Measurements from ENCODE around the gene GCNT2.
"Not testable (repeated sequence)": the region's sequence is repeated elsewhere in the genome, so short reads cannot be mapped to it uniquely, and the experiment has no call there.

GCNT2 gene

DNA sequence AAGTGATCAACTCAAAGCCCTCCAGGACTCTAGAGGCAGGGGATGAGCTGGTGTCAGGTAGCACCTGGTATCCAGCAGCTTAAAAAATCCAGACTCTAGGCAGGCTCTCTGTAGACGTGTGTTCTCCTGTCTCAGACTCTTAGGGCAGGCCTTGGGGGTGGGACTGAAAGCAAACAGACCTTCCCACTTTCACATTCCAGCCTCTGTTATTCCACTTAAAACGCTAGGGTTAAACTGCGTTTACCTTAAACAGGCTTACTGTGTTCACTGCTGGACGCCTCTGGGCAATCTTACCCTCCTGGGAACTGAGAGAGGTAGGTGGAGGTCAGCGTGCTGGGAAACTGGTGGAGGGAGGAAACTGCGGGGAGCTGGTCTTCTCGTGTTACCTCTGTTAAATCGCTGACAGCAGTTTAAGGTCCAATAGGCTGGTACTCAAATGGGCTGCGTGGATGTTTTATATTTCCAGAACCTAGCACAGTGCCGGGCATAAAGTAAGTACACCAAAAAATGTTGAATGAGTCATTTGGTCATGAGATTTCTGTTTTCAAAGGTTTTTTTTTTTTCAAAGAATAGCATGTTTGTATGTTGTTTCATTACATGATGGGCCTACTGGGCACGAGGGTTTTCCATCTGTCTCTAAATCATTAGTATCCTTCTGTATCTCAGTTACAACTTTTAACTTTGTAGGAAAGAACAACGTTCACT is at the start of gene GCNT2:
Gene GCNT2, plus strand, starts transcription at position 248 of the 705 bp plus-strand sequence. CDS start 7,561 bp downstream, outside the sequence.
- DNase-seq (ENCODE audit: low spot score): no peak

DNA sequence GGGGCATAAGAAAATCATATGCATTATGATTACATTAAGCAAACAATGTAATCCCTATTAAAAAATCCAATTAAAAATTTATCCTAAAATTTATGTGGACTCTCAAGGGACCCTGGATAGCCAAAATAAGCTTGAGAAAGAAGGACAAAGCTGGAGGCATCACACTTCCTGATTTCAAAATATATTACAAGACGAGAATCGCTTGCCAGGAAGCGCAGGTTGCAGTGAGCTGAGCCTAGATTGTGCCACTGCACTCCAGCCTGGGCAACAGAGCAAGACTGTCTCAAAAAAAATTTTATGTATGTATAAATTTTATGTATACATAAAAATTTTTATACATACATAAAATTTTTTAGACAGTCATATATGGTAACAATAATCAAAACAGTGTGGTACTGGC is 48.5 kb upstream of the GCNT2 start:
- no peak for DNase-seq (ENCODE audit: low spot score)

DNA sequence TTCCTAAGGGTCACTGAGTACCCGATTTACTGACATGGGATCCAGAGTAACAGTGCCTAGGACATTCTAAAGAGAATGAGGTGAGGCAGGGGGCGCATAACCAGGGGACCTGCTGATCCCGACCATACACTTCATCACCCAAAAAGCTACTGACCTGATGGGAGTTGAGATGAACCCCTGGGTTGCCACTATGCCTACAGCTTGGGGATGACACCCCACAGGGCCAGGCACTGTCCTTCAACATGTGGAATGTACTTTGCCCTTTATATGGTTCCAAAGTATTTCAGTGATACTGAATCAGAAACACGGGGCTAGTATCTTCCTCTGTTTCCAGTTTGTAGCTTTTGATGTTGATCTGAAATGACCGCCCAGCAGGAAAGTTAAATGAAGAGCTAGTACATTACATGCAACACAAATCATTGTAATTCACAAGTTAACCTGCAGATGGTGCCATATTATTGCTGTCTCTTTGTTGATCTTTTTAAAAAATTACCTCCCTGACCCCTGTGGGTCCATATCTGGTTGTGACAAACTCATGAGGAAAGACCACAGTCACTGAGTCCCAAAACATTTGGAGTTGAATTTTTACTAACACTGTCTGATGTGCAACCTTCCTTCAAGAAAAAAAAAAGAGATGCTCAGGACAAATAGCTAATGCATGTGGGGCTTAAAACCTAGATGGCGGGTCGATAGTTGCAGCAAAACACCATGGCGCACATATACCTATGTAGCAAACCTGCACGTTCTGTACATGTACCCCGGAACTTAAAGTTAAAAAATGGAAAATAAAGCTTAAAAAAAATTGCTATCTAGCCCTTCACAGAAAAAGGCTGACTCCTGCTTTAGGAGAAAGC is 42.7 kb upstream of the GCNT2 start:
- peak; percentile 49 for DNase-seq (ENCODE audit: low spot score)

DNA sequence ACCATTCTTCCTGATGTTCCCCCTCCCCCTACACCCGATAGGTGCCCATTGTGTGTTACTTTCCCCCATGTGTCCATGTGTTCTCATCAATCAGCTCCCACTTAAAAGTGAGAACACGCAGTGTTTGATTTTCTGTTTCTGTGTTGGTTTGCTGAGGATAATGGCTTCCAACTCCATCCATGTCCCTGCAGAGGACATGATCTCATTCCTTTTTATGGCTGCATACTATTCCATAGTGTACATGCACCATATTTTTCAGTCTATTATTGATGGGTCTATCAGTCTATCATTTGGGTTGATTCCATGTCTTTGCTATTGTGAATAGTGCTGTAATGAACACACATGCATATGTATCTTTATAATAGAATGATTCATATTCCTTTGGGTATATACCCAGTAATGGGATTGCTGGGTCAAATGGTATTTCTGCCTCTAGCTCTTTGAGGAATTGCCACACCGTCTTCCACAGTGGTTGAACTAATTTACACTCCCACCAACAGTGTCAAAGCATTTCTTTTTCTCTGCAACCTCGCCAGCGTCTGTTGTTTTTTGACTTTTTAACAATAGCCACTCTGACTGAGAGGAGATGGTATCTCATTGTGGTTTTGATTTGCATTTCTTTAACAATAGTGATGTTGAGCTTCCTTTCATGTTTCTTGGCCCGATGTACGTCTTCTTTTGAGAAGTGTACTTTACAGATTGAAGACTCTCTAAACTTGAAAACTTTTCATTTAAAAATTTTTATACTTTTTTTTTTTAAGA is 41.0 kb upstream of the GCNT2 start:
- no peak for DNase-seq (ENCODE audit: low spot score)

DNA sequence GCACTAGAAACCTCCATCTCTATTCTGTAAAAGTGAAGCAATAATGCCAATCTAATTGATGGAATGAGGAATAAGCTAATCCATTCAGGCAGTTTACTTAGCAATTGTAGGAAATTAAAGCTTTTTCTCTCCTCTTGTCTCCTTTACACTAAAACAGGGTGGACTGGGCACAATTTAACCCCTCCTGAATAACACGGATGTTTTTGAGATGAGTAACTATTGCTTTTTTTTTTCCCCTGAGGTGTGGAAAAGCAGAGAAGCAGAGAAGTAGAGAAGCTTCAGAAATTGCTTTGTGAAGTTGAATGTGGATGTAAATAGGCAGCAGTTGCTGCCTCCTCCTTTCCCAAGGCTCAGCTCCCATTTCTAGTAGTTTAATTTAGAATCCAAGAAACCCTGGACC is 40.0 kb upstream of the GCNT2 start:
- no peak for DNase-seq (ENCODE audit: low spot score)

DNA sequence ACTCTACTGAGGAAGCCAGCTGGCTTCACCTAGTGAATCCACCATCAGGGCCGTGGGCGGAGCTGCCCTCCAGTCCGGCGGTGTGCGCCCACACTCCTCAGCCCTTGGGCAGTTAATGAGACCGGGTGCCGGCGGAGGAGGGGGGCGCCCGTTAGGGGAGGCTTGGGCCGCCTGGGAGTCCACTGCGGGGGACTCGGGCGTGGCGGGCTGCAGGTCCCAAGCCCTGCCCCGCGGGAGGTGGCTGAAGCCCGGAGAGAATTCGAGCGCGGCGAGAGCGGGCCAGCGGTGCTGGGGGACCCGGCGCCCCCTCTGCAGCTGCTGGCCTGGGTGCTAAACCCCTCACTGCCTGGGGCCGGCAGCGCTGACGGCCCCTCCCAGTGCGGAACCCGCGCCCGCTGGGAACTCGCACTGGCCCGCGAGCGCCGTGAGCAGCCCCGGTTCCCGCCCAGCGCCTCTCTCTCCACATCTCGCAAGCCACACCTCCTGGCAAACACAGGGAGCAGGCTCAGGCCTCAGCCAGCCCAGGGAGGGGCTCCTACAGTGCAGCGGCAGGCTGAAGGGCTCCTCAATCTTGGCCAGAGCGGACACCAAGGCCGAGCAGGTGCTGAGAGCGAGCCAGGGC is 38.4 kb upstream of the GCNT2 start:
- DNase-seq (ENCODE audit: low spot score): no peak

DNA sequence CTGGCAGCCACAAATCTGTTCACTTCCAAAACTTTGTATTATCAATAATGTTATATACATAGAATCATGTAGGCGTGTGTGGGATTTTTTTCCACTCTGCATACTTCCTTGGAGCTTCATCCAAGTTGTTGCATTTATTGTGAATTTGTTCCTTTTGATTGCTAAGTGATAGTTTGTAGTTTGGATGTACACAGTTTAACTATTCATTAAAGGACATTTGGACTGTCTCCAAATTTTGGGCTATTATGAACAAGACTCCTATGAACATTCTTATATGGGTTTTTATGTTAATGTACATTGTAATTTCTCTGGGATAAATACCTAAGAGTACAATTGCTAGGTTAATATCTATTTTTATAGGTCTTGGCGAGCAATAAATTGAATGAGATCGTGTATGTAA is 36.2 kb upstream of the GCNT2 start:
- no peak for DNase-seq (ENCODE audit: low spot score)

DNA sequence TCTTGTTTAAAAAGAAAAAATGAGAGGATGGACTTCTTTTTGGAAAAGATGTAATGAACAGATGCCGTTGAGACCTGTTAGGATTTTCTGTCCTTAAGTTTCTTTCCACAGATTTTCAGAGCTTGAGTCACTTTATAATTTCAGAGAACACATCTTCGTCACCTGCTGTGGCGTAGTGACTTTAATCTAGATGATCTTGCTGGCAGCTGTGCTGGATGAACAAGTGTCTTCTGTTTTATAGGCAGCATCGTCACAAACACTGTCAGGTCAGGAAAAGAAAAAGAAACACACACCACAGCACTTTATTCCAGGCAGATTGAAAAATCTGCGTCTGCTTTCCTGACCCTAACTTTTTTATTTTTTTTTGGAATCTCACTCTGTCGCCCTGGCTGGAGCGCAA is 35.7 kb upstream of the GCNT2 start:
- no peak for DNase-seq (ENCODE audit: low spot score)

DNA sequence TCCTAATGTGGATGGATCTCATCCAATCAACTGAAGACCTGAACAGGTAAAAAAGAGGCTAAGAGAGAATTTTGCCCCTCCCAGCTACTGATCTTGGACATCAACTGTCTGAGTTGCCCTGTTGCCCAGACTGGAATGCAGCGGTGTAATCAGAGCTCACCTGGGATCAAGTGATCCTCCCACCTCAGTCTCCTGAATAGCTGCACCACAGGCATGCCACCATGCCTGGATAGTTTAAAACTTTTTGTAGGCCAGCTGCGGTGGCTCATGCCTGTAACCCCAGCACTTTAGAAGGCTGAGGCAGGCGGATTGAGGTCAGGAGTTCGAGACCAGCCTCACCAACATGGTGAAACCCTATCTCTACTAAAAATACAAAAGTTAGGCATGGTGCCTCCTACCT is 34.9 kb upstream of the GCNT2 start:
- DNase-seq (ENCODE audit: low spot score): no peak

DNA sequence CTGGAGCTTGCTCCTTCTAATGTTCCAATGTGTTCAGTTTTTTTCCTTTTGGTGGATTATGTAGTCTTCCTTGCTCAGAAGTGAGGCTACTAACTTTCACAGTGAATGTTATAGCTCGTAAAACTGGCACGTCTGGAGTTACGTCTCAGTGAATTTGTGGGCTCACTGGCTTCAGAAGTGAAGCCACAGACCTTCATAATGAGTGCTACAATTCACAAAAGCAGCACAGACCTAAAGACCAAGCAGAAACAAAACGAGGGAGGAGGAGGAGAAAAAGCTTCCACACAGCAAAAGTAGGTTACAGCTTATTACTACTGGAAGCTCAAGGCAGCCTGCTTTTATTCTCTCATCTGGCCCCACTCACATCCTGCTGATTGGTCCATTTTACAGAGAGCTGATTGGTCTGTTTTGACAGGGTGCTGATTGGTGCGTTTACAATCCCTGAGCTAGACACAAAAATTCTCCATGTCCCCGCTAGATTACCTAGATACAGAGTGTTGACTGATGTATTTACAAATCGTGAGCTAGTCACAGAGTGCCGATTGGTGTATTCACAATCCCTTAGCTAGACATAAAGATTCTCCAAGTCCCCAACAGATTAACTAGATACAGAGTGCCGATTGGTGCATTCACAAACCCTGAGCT is 34.1 kb upstream of the GCNT2 start:
- DNase-seq (ENCODE audit: low spot score): not testable (repeated sequence)

DNA sequence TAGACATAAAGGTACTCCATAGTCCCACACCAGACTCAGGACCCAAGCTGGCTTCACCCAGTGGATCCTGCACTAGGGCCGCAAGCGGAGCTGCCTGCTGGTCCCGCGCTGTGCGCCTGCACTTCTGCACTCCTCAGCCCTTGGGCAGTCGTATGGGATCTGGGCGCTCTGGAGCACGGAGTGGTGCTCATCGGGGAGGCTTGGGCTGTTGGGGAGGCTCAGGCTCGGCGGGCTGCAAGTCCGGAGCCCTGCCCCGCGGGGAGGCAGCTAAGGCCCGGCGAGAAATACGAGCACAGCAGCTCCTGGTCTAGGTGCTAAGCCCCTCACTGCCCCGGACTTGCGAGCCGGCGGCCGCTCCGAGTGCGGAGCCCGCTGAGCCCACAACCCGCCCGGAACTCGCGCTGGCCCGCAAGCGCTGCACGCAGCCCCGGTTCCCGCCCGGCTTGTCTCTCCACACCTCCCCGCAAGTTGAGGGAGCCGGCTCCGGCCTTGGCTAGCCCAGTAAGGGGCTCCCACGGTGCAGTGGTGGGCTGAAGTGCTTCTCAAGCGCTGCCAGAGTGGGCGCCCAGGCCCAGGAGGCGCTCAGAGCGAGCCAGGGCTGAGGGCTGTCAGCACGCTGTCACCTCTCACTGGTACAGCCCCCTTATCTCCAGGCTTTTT is 33.4 kb upstream of the GCNT2 start:
- no peak for DNase-seq (ENCODE audit: low spot score)

DNA sequence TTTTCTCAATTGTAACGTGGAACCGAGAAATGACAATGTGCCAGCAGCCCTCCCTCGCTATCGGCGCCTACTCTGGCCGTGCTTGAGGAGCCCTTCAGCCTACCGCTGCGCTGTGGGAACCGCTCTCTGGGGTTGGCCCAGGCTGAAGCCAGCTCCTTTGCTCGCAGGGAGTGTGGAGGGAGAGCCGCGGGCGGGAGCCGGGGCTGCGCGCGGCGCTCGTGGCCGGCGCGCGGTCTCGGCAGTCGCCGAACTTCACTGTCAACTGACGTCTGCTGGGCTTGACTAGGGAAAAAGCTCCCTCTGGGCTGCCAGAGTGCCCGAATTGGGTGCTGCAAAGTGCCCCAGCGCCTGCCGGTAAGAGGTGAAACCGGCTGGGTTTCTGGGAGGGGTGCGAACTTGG is 29.7 kb upstream of the GCNT2 start:
- no peak for DNase-seq (ENCODE audit: low spot score)

DNA sequence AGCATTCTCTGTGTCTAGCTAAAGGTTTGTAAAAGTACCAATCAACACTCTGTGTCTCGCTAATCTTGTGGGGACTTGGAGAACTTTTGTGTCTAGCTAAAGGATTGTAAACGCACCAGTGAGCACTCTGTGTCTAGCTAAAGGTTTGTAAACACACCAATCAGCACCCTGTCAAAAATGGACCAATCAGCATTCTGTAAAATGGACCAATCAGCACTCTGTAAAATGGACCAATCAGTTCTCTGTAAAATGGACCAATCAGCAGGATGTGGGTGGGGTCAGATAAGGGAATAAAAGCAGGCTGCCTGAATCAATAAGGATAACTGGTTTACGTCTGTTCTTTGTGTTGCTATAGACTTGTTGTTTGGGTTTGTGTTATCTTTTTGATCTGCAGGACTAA is 29.2 kb upstream of the GCNT2 start:
- not testable (repeated sequence) for DNase-seq (ENCODE audit: low spot score)

DNA sequence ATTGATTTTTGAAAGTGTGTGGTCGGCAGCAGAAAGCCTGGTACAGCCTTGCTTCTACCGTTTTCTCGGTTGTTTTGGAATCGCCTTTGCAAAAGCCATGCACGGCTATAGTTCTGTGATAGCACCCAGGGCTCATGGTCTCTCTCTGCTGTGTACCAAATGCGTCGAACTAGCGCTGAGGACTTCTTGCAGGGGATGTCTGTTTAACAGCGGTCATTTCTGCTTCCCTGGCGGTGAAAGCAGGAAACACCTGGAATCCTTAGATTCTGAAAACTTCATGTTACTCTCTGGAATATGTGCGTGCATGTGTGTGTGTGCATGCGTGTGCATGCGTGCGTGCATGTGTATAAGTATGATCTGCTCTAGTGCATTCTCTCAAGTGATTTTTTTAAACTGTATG is 26.1 kb upstream of the GCNT2 start:
- DNase-seq (ENCODE audit: low spot score): no peak

DNA sequence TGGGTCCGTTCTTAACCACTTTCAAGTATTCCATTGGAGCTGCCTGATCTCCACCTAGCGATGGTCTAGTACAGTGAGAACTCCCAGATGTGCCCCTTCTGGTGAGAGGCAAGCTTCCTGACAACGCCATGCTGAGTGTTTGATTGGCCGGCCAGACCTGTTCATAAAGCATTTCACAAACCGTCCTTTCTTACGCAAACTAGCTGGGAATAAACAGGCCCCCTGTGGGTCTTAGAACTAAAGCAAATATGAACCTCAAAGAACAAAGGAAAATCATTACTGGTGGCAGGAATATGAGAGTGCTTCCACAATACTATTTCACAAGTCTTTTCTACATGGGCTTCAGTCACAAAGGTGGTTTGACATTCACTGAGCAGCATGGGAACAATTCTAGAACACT is 15.6 kb upstream of the GCNT2 start:
- DNase-seq (ENCODE audit: low spot score): no peak

DNA sequence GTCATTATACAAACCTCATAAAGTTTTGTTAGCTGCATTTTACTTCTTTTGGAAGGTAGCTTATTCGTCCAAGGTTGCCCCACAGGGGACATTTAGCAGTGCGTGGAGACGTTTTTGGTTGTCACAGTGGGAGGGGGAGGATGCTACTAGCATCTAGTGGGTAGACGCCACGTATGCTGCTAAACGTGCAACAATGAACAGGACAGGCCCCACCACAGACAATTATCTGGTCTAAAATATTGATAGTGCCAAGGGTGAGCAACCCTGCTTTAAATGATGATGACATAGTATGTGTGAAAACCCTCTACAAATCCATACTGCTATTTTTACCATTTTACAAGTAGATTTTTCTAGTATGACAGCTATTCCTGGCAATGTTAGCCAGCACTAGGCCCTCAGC is 13.9 kb upstream of the GCNT2 start:
- DNase-seq (ENCODE audit: low spot score): no peak

DNA sequence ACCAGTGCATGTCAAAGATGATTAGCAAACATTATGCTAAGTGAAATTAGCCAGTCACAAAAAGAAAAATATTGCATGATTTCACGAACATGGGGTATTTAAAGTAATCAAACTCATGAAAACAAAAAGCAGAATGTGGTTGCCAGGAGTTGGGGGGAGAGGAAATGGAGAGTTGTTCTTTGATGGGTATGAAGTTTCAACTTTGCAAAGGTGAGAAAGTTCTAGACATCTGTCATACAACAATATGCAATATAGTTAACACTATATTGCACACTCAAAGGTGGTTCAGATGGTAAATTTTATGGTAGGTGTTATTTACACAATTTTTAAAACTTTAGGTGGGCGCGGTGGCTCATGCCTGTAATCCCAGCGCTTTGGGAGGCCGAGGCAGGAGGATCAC is 13.4 kb upstream of the GCNT2 start:
- no peak for DNase-seq (ENCODE audit: low spot score)

DNA sequence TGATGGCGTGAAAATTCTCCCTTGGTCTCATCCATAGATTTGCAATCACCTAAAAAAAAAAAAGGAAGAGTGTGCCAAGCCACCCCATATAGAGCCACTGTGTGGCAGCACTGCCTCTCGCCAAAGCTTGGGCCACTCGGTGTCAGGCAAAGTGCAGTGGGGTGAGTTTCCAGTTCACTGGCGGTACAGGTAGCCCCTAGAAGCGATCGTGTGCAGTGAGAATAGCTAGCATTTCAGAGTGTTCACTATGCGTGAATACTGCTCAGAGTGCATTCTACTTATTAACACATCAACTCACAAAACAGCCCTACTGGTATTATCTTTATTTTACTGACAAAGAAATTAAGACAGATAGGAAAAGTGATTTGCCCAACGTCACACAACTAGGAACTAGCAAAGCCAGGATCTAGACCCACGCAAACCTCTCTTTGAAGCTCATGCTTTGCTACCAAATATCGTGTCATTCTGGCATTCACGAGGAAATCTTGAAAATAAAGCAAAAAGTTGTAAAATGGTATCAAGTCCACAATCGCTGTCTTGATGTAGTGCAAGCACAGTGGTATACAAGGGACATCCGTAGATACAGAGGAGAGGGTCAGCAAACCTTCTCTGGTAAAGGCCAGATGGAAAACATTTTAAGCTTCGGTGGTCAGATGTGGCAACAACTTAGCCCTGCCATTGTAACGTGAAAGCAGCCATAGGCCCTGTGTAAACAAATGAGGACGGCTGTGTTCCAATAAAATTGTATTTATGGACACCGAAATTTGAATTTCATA is 10.4 kb upstream of the GCNT2 start:
- peak; percentile 75 for DNase-seq (ENCODE audit: low spot score)

DNA sequence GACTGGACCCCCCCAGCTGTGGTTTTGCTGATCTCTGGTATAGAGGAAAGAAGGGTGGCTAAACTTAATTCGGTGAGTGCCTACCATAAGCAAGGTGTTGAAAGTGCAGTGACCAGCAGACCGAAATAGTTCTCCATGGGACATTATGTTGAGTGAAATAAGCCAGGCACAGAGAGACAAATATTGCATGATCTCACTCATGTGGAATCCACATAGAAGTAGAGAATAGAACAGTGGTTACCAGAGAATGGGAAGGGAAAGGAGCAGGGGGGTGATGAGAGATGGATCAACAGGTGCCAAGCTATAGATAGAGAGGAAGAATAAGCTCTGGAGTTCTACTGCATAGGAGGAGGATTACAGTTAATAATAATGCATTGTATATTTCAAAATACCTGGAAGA is 9.7 kb upstream of the GCNT2 start:
- no peak for DNase-seq (ENCODE audit: low spot score)

DNA sequence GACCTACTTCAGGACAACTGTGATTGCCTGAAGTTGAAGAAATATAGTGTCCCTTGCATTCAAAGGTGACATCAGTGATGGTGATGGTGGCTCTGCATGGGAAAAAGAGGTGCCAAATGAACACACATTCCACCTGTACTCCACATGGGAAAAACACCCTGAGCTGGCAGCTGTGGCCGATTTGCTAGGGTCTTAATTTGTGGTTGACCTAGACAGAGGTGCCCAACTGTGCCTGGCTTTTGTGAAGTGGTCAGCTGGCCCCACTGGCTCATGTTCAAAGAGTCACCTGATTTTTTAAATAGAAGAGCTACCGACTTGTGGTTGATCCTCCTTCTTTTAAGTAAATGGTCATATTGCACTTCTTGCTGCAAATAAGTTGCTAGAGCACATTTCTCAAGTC is 7.6 kb upstream of the GCNT2 start:
- no peak for DNase-seq (ENCODE audit: low spot score)
